Activated naive CD4-positive, alpha-beta T cell treated with Interleukin-2 at 50 U/mL for 16 hours (primary cell): ENCODE data around the gene COCH.
"Not testable (repeated sequence)": the region's sequence is repeated elsewhere in the genome, so short reads cannot be mapped to it uniquely, and the experiment has no call there.

Experiments
- DNase-seq: peaks from one replicate; pipeline ENCODE4 v3.0.0-alpha.2; 2020

Gene COCH

GRCh38 chr14:30876692-30877091 is 2.3 kb downstream of the COCH start:
- no peak for DNase-seq

DNA sequence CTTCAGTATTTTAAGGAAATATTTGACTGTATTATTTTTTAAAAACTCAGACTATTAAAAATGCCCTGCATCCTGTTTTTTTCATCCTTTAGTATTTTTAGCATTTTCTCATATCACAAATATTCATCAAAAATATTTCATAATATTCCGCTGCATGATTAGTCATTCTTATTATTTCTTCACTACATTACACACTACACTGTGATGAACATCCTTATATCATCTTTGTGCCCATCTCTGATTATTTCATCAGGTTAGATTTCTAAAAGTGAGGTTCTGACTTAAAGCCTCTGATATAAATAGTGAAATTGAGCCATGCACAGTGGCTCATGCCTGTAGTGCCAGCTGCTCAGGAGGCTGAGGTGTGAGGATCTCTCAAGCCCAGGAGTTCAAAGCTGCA is 8.1 kb downstream of the COCH start:
- no peak for DNase-seq

GRCh38 chr14:30883508-30884294 is 9.3 kb downstream of the COCH start:
- DNase-seq, result no peak

GRCh38 chr14:30884901-30885300 is 10.5 kb downstream of the COCH start:
- DNase-seq, result no peak

GRCh38 chr14:30885840-30886740 is 11.7 kb downstream of the COCH start:
- DNase-seq, result no peak

DNA sequence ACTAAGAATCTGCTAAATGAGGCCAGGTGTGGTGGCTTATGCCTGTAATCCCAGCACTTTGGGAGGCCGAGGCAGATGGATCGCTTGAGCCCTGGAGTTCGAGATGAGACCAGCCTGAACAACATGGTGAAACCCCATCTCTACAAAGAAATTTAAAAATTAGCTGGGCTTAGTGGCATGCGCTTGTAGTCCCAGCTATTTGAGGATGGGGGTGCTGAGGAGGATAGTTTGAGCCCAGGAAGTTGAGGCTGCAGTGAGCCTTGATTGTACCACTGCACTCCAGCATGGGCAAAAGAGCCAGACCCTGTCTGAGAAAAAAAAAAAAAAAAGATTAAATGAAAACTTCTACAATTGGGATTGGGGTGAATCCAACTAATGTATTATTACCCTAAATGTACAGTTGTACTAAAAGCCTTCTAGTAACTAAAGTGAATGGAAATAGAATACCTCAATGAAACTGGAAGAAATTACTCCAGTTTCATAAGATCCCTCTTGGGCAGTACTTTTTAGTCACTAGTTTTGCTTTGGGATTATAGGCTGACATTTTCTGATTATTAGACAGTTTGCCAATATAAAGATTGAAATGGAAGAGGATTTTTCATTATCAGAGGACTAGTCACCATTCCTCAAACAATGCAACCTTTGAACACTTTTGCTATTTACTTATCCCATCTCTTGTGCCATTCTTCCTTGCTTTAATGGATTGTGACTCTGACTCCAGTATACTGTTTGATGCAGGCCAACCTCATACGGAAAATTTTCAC is 14.3 kb downstream of the COCH start:
- no peak for DNase-seq

DNA sequence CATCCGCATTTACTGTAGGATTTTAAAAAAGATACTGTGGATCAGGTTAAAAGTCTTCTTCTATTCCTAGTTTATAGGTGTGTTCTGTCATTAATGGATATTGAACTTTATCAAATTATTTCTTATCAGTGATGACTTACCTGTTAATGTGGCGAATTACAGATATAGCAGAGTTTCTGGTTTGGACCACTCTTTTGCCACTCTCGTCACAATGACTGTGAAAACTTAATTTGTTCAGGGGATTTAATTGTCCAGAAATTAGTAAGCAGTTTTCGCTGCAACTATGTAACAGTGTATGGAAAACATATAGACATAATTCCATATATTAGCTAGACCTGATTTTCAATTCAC is 14.9 kb downstream of the COCH start:
- DNase-seq, result no peak

- no peak for DNase-seq
These were observed 19.5 kb downstream of the COCH start for GRCh38 chr14:30893819-30894218.

GRCh38 chr14:30894923-30895515 is 20.7 kb downstream of the COCH start:
- no peak for DNase-seq

GRCh38 chr14:30896435-30896834 is 22.1 kb downstream of the COCH start:
- DNase-seq, result no peak

GRCh38 chr14:30897121-30897520 is 22.8 kb downstream of the COCH start:
- not testable (repeated sequence) for DNase-seq

GRCh38 chr14:30903285-30904124 is 29.1 kb downstream of the COCH start:
- DNase-seq, result no peak

- DNase-seq, result no peak
These were observed 32.6 kb downstream of the COCH start for GRCh38 chr14:30906752-30907658.

DNA sequence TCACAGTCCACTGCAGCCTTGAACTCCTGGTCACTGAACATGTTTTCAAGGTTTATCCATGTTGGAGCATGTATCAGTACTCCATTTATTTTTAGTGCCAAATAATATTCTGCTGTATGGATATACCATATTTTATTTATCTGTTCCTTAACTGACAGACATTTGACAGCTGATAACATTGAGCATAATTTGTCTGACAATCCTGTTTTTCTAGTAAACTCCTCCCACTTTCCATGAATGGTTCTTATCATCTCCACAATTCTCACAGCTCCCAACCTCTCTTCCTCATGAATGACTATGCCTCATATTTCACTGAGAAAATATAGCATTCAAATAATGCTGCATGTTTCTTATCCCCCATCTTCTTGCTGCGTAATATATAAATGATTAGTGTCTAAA is 33.3 kb downstream of the COCH start:
- DNase-seq, result no peak

DNA sequence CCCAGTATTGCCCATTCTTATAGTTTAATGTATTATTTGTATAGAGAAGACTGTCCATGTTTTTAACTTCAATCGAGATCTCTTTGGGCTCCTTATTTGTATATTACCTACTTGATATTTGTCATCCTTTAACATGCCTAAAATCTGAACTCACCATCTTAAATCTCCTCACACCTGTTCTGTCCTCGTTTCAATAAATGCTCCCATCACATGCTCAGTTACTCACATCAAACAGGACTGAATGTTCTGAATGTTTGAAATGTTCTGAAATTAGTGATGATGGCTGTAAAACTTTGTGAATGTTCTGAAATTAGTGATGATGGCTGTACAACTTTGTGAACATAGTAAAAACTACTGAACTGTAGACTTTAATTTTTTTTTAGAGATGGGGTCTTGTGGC is 34.5 kb downstream of the COCH start:
- DNase-seq, result no peak

GRCh38 chr14:30914812-30915211 is 40.5 kb downstream of the COCH start:
- DNase-seq, result no peak

DNA sequence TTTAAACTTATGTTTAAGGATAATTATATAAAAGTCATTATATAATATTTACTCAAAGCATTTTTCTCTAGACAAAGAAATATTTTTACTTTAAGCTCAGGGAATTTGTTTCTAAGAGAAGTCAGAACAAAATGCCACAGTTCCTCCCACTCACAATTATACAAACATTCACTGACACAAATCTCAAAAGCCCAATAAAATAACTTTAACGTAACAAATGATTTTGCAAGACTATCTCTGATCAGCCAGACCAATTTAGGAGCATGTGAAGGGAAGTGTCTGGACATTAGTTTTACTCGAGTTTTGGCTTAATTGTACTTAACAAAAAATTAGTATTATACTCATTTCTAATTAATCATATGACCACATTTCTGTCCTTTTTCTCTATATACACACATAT is 41.2 kb downstream of the COCH start:
- no peak for DNase-seq

GRCh38 chr14:30921305-30921704 is 46.9 kb downstream of the COCH start:
- DNase-seq, result no peak

GRCh38 chr14:30921788-30922187 is 47.4 kb downstream of the COCH start:
- no peak for DNase-seq

DNA sequence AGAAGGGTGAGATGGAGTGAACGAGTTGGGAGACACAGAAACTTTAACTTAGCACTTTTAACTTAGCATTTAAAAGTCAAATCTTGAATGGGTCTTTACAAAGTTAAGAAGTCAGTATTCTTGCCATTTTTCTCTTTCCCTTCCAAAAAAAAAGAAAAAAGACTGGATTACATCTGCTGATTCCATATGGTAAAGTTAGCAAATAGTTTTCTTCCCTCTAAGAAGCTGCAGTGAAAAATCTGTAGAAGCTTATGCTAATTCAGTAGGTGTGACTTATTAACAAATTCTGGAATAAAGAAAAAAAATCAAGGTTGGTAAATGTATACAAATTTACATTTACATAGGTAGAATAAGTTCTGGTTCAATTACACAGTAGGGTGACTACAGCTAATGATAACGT is 50.9 kb downstream of the COCH start:
- no peak for DNase-seq

DNA sequence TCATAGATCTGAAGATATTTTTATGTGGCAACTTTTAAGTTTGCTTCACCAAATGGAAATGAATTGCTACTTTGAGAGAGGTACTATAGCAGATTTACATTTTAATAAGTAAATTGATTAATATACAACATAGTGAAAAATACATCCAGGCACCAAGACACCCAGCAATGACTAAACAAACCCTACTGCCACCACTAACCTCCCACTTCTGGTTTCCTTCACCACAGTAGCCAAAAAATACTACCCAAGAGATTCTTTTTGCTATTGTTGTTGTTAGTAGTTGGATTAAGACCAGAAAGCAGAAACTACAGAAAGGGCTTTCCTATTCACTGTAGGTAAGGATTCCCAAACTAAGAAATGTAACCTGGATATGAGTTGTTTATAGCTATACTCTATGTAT is 54.1 kb downstream of the COCH start:
- DNase-seq, result no peak
